Measurements from ENCODE around the gene ATP8A2.

Gene ATP8A2

GRCh38 chr13:25633093-25633492 is 261.3 kb downstream of the ATP8A2 start:
- no peak for DNase-seq

GRCh38 chr13:25645681-25646080 is 273.9 kb downstream of the ATP8A2 start:
- DNase-seq = no peak

GRCh38 chr13:25649001-25649633 is 277.3 kb downstream of the ATP8A2 start:
- DNase-seq = no peak

GRCh38 chr13:25652764-25653163 is 281.0 kb downstream of the ATP8A2 start:
- no peak for DNase-seq

GRCh38 chr13:25654322-25654721 is 282.5 kb downstream of the ATP8A2 start:
- no peak for DNase-seq

GRCh38 chr13:25657157-25657556 is 285.4 kb downstream of the ATP8A2 start:
- DNase-seq = no peak

GRCh38 chr13:25659091-25659795 is 287.5 kb downstream of the ATP8A2 start:
- peak; percentile 59 for DNase-seq

GRCh38 chr13:25660996-25661395 is 289.2 kb downstream of the ATP8A2 start:
- no peak for DNase-seq

- DNase-seq = no peak
Observed at GRCh38 chr13:25662516-25662915, 290.7 kb downstream of the ATP8A2 start.

- no peak for DNase-seq
Observed at GRCh38 chr13:25668345-25668744, 296.6 kb downstream of the ATP8A2 start.

- DNase-seq = no peak
Observed at GRCh38 chr13:25673711-25674110, 301.9 kb downstream of the ATP8A2 start.

- DNase-seq = no peak
Observed at GRCh38 chr13:25674371-25674770, 302.6 kb downstream of the ATP8A2 start.

- no peak for DNase-seq
Observed at GRCh38 chr13:25675060-25675459, 303.3 kb downstream of the ATP8A2 start.

- DNase-seq = no peak
Observed at GRCh38 chr13:25677956-25678355, 306.2 kb downstream of the ATP8A2 start.

- DNase-seq = no peak
Observed at GRCh38 chr13:25678398-25678797, 306.6 kb downstream of the ATP8A2 start.

- DNase-seq = no peak
Observed at GRCh38 chr13:25679159-25679558, 307.4 kb downstream of the ATP8A2 start.

GRCh38 chr13:25679936-25680335 is 308.2 kb downstream of the ATP8A2 start:
- DNase-seq = no peak

GRCh38 chr13:25682276-25682675 is 310.5 kb downstream of the ATP8A2 start:
- no peak for DNase-seq

- no peak for DNase-seq
Observed at GRCh38 chr13:25683056-25683455, 311.3 kb downstream of the ATP8A2 start.

GRCh38 chr13:25683662-25684370 is 312.0 kb downstream of the ATP8A2 start:
- no peak for DNase-seq

- no peak for DNase-seq
Observed at GRCh38 chr13:25684491-25684890, 312.7 kb downstream of the ATP8A2 start.

GRCh38 chr13:25686831-25687470 is 315.2 kb downstream of the ATP8A2 start:
- DNase-seq = peak; percentile 14

- peak; percentile 12 for DNase-seq
Observed at GRCh38 chr13:25687471-25688225, 315.9 kb downstream of the ATP8A2 start.
